Breast epithelium (tissue), 3 donors: Measurements from ENCODE around the gene HRC.
"Not testable (repeated sequence)": the region's sequence is repeated elsewhere in the genome, so short reads cannot be mapped to it uniquely, and the experiment has no call there.

Source experiments
- POLR2A ChIP-seq: fragments of 450-650 bp; IDR thresholded peaks from one replicate; pipeline ENCODE4 v1.6.1; 2016; ENCODE audit warnings: antibody characterized with exemption, mild to moderate bottlenecking, moderate library complexity
- POLR2AphosphoS5 ChIP-seq, 3 donors: sonication (generic); formaldehyde crosslinking; IDR thresholded peaks; one replicate each; pipeline ENCODE4 v1.6.1; 2017; ENCODE audit warnings: antibody characterized with exemption in 3 of 3
- TF ChIP-seq, protein P1 (sequence below), 3 donors: fragments of 450-650 bp; IDR thresholded peaks; one replicate each; pipeline ENCODE4 v1.5.1; 2016 to 2017; ENCODE audit warnings: antibody characterized with exemption in 3 of 3, mild to moderate bottlenecking in 3 of 3, moderate library complexity in 3 of 3

DNA sequence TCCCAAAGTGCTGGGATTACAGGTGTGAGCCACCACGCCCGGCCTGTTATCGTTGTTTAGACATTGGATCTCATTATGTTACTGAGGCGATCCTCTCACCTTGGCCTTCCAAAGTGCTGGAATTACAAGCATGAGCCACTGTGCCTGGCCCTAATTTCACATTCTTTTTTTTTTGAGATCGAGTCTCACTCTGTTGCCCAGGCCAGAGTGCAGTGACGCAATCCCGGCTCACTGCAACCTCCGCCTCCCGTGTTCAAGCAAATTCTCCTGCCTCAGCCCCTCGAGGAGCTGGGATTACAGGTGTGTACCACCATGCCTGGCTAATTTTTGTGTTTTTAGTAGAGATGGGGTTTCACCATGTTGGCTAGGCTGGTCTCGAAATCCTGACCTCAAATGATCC, 31.9 kb downstream of the HRC start:
- not testable (repeated sequence) for TF ChIP-seq POLR2AphosphoS5 (IDR thresholded peaks at IDR 0.05); POLR2A
- TF ChIP-seq, protein P1, sequence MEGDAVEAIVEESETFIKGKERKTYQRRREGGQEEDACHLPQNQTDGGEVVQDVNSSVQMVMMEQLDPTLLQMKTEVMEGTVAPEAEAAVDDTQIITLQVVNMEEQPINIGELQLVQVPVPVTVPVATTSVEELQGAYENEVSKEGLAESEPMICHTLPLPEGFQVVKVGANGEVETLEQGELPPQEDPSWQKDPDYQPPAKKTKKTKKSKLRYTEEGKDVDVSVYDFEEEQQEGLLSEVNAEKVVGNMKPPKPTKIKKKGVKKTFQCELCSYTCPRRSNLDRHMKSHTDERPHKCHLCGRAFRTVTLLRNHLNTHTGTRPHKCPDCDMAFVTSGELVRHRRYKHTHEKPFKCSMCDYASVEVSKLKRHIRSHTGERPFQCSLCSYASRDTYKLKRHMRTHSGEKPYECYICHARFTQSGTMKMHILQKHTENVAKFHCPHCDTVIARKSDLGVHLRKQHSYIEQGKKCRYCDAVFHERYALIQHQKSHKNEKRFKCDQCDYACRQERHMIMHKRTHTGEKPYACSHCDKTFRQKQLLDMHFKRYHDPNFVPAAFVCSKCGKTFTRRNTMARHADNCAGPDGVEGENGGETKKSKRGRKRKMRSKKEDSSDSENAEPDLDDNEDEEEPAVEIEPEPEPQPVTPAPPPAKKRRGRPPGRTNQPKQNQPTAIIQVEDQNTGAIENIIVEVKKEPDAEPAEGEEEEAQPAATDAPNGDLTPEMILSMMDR (IDR thresholded peaks at IDR 0.05) = not testable (repeated sequence)
